Fibroblast of pulmonary artery (primary cell): ENCODE data around the gene MAP2K6.

Experiments used
- DNase-seq: peaks from one replicate; pipeline ENCODE4 v3.0.0-alpha.2; 2010; ENCODE audit warnings: low read depth
- H3K4me3 ChIP-seq: replicated peaks from 2 replicates; pipeline ENCODE4 v1.5.1; 2011; ENCODE audit warnings: low read depth, mild to moderate bottlenecking, control low read depth, low read length, moderate library complexity
- TF ChIP-seq, protein P1 (sequence below): IDR thresholded peaks from 2 replicates; pipeline ENCODE4 v1.5.1; 2011; ENCODE audit warnings: mild to moderate bottlenecking, control low read depth, low read length, inconsistent platforms; ENCODE audit errors: missing control alignments

MAP2K6 gene

GRCh38 chr17:69499318-69499717 is 84.8 kb downstream of the MAP2K6 start:
- H3K4me3 ChIP-seq, result no peak overlapping the region
- TF ChIP-seq, protein P1, sequence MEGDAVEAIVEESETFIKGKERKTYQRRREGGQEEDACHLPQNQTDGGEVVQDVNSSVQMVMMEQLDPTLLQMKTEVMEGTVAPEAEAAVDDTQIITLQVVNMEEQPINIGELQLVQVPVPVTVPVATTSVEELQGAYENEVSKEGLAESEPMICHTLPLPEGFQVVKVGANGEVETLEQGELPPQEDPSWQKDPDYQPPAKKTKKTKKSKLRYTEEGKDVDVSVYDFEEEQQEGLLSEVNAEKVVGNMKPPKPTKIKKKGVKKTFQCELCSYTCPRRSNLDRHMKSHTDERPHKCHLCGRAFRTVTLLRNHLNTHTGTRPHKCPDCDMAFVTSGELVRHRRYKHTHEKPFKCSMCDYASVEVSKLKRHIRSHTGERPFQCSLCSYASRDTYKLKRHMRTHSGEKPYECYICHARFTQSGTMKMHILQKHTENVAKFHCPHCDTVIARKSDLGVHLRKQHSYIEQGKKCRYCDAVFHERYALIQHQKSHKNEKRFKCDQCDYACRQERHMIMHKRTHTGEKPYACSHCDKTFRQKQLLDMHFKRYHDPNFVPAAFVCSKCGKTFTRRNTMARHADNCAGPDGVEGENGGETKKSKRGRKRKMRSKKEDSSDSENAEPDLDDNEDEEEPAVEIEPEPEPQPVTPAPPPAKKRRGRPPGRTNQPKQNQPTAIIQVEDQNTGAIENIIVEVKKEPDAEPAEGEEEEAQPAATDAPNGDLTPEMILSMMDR, result no peak
- DNase-seq, result no peak

- H3K4me3 ChIP-seq, result no peak overlapping the region
- TF ChIP-seq, protein P1, result no peak
- no peak for DNase-seq
Measured at GRCh38 chr17:69500911-69501429, 86.5 kb downstream of the MAP2K6 start.

GRCh38 chr17:69501591-69502468 is 87.3 kb downstream of the MAP2K6 start:
- TF ChIP-seq, protein P1, result no peak
- H3K4me3 ChIP-seq, result peak overlapping the region; percentile 31
- DNase-seq, result peak; percentile 64

DNA sequence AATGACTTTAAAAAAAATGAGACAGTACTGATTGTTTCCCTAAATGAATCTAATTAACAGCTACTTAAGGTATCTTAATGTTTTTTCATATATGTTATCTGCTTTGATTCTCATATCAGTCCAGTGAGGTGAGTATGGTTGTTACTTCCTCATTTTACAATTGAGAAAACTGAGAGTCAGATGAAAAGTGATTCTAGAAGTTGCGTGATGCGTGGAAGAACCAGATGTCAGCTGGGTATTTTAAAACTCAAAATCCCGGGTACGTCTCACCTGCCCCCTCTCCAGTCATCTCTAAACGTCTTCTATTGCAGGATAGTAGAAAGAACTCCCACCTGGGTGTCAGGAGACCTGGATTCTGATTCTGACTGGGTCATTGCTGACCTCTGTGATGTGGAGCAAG is 89.2 kb downstream of the MAP2K6 start:
- TF ChIP-seq, protein P1, result no peak
- H3K4me3 ChIP-seq, result no peak overlapping the region
- DNase-seq, result no peak

GRCh38 chr17:69505740-69506139 is 91.2 kb downstream of the MAP2K6 start:
- TF ChIP-seq, protein P1, result no peak
- H3K4me3 ChIP-seq, result no peak overlapping the region
- DNase-seq, result no peak

- no peak for DNase-seq
- TF ChIP-seq, protein P1, result peak; percentile 17
Measured at GRCh38 chr17:69506489-69506888, 92.0 kb downstream of the MAP2K6 start.

More at GRCh38 chr17:69506489-69506888, 92.0 kb downstream of the MAP2K6 start:
- H3K4me3 ChIP-seq, result no peak overlapping the region
